Non-pigmented ciliary epithelial cell (primary cell): ENCODE measurements around the gene GNAL.
"Not testable (repeated sequence)": the region's sequence is repeated elsewhere in the genome, so short reads cannot be mapped to it uniquely, and the experiment has no call there.

ENCODE experiments used
- DNase-seq: peaks from one replicate; pipeline ENCODE4 v3.0.0-alpha.2; 2010; ENCODE audit warnings: low read depth

Gene GNAL

DNA sequence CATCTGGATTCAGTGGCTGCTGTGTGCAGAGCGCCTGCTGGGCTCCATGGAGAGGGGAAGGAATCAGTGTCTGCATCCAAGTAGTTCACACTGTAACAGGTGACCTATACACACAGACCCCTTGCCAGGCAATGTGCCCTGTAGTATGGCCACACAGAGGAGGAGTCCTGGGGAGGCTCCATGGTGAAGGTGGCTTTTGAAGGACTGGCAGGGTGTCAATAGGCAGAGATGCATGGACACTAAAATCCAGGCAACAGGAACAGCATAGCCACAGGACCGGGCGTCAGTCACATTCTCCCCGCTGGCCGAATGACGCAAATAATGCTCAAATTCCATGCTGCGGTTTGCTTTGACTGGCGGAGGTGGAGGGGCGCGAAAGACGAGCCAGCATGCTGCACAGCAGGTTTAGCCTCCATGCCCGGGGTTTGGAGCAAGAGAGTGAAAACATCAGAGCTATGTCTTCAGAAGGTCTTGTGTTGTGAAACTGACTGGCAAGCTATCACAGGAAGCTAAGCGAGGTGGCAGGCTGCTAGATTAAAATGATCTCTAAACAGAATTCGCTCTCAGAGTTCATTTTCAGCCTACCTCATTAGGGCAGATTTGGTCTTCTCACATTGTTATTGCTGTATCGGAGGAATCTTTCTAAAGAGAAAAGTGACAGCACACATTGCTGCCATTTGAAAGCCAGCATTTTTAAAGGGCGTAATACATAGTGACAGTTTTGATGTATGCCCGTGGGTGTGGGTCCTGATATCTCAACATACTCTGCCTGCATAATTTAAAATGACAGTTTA is 161.0 kb downstream of the GNAL start:
- peak; percentile 83 for DNase-seq

DNA sequence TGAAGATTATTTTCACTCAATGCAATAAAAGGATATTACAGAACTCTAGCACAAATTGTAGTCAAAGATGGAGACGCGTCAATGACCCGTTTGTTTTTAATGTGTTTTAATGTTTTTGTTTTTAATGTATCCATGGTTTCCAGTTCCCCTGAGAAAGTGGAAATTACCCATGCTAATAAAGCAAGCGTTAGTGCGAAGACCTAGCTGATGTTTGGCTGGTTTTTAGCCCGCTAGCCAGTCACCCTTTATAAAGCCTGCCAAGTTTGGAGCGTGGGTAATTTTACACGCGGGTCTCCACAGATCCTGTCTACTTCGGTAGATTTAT is 161.7 kb downstream of the GNAL start:
- no peak for DNase-seq

DNA sequence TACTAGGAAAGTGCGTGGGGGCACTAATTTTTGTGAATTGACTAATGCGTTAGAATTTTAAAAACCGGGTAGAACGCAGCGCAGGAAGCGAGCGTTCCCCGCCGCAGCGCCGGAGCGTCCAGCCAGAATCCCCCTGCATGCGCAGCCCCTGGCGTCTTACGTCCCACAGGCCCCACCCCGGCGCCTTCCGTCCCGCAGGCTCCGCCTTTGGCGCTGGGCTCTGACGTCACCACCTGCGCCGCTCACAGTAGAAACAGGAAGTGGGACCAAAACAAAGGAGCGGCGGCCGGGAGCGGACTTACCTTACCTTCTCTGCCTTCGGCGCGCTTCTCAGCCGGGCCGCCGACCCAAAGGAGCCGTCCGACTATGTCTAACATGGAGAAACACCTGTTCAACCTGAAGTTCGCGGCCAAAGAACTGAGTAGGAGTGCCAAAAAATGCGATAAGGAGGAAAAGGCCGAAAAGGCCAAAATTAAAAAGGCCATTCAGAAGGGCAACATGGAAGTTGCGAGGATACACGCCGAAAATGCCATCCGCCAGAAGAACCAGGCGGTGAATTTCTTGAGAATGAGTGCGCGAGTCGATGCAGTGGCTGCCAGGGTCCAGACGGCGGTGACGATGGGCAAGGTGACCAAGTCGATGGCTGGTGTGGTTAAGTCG is 162.2 kb downstream of the GNAL start, which contains the start of gene CHMP1B:
TSS of gene CHMP1B (plus strand) at position 268 of the 660 bp plus-strand sequence. CDS start at position 367, 99 bp downstream.
- peak; percentile 76 for DNase-seq

DNA sequence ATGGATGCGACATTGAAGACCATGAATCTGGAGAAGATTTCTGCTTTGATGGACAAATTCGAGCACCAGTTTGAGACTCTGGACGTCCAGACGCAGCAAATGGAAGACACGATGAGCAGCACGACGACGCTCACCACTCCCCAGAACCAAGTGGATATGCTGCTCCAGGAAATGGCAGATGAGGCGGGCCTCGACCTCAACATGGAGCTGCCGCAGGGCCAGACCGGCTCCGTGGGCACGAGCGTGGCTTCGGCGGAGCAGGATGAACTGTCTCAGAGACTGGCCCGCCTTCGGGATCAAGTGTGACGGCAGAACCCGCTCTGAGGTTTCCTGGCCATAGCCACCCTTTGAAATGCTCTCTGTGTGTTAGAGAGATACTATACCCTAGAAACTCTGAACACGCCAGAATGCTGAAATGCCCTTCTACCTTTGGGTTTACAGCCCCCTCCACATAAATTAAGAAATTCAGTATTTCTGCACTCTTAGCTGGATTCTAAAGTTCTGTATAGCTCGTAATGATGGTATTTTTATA is 162.8 kb downstream of the GNAL start:
- no peak for DNase-seq

DNA sequence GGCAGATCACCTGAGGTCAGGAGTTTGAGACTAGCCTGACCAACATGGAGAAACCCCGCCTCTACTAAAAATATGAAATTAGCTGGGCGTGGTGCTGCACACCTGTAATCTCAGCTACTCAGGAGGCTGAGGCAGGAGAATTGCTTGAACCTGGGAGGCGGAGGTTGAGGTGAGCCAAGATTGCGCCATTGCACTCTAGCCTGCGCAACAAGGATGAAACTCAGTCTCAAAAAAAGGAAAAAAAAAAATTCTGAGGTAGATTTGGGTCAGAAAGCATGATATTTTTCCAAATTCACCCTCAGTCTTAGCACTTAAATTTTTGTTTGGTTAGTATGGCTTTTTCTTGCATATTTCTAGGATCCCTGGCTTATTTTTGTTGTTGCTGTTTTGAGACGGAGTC is 165.5 kb downstream of the GNAL start:
- DNase-seq, result not testable (repeated sequence)

DNA sequence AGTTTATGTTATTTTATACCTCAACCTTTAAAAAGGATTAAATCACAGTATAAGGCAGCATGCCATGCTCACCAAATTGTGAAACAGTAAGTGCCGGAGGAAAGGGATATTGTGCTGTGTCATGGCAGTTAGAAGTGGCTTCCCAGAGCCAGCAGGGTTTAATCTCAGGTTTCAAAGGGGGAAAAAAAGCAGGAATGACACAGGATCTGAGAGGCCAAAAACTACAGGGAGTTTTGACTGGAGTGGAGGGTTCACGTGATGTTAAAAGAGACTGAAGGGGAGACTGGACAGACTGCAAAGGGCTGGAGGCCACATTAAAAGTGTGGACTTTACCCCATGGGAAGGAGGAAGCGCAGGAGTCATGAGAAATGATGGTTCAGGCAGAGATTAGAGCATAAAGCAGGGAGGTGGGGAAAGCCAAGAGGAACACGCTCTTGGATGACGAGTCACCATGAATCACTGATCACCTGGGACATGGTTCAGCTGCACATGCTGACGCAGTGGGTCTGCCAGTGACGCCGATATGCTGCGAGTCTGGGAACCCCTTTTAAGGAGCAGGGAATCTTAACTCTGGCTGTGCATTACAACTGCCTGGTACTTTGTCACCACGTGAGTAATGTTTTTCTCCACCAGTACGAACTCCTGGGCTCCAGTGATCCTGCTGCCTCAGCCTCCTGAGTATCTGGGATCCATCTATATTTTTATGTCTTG is 168.3 kb downstream of the GNAL start:
- DNase-seq, result peak; percentile 99

DNA sequence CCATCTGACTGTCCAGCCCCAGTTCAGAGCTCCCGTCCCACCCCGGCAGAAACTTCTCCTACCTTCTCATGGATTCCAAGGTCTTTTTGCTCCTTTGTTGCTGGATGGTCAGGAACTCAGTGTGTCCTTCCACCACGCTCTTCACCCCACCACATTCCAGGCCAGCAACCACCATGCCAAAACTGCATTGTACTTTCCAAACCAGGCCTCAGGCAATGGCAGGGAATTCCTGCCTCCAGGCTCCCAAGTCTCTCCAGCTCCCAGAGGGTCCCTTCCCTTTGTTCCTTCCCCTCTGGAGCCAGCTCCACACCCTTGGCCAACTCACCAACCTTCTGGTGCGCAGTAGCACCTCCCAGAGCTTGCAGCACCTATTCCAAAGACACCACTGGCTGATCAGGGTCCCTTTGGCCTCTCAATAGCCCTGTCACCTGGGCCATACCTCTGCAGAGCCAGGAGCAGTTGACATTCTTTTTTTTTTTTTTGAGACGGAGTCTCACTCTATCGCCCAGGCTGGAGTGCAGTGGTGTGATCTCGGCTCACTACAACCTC is 170.3 kb downstream of the GNAL start:
- no peak for DNase-seq

DNA sequence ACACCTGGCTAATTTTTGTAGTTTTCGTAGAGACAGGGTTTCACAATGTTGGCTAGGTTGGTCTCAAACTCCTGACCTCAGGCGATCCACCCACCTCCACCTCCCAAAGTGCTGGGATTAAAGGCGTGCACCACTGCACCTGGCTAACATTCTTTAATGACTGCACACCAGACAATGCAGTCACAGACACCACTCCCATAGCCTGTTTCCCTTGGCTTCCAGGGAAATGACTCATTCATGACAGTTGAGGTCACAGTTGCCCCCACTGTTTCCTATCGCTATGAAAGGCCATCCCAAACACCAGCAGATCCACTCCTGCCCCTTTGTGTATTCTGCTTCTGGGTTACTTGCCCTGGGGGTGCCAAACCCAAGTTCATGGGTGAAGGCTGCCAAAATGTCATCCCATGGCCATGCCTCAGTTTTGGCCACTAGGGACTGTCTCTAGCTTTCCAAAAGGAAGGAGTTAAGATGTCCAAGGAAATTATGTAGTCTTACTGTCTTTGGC is 170.9 kb downstream of the GNAL start:
- peak; percentile 60 for DNase-seq

DNA sequence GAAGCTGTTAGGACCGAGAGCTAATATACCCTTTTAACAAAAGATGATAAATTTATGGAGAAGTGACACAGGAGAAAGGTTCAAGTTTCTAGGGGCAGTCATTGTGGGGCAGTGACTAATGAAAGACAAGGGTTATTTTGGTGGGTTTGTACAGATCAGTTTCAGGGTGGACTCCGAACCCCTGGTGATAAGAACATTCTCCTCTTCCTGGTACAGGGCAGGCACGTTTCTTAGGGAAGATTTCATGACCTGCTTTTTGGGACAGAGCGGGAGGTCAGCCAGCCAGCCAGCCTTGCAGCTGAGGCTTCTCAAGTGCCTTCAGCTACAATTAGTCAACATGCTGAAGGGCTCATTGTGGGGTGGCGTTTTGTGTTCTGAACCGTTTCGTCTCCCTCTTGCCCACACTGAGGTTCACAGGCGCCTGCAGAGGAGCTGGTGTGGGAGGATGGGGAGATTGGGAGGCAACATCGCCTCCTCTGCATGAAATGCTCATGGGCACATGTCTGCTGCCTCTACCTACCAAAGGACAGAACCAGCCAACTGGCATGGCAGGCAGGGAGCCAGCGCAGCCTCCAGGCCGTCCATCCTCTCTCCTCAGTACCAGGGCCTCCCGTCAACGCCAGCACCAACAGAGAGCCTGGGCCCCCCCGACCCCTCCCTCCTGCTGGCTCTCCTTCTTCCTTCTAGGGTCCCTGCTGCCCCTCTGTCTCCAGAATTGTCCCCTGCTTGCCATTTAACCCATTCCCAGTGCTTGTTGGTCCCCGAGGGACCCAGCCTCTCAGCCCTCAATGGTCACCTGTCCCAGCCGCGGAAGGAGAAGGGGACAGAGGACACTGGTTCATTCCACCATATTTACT is 171.8 kb downstream of the GNAL start:
- no peak for DNase-seq

DNA sequence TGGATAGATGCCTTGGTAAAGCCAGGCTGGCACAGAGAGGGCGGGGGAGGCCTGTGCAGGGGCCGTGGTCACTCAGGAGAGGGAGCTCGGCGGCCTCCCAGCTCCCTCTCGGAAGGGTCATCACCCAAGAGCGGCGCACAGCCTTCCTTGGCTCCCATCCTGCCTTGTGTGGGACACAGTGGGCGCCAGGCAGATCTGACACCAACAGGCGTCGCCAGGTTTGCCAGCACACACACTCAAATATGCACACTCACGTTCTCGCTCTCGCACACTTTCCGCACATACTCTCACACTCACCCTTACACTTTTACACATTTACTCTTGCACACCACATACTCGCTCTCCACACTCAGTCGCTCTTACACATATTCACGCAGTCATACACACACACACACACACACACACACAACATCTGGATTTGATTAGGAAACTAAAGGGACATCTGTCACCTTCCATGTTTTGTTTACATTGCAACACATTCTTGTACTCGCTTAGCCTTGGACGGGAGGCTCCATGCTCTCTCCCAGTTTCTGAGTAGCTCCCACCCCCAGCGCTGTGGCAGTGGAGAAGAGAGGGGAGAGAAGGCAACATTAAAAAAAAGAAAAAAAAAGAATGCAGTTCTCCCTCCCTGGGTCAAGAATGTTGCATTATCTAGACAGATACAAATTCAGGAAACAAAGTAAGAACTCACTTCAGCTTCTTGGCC is 172.7 kb downstream of the GNAL start:
- DNase-seq, result no peak

DNA sequence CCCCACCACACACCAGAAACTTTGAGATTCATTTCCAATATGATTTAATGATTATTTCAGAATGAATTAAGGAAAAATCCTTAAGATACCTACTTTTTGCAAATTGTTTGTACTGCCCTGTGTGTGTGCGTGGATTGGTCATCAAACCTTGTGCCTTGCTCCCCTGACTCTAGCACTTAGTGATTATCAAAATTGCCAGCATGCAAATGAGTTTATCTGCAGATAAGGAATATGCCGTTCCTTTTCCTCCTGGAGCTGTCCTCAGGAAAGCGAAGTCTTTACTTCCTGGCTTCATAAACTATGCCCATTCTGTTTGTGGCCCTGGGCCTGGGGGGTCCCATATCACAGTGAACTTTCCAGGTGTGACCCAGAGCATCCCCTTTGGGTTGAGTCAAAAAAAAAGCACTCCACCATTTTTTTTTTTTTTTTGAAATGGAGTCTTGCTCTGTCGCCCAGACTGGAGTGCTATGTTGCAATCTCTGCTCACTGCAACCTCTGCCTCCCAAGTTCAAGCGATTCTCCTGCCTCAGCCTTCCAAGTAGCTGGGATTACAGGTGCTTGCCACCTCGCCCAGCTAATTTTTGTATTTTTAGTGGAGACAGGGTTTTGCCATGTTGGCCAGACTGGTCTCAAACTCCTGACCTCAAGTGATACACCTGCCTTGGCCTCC is 173.5 kb downstream of the GNAL start:
- no peak for DNase-seq

DNA sequence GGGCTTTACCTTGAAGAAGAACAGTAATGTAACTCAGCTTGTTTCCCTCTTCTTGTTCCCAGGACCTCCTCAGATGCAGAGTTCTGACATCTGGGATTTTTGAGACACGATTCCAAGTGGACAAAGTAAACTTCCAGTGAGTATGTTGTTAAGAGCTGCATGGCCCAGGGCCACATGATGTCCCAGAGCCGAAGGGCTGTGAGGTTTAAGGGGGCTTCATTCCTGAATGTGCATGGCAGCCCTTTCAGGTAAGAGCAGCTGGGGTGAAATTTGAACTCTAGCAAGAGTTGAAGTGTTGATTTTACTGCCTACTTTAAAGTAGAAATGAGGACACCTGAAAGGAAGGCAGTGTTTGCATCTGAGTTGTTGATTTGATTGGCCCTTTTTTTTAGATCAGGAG is 175.4 kb downstream of the GNAL start:
- DNase-seq, result no peak

DNA sequence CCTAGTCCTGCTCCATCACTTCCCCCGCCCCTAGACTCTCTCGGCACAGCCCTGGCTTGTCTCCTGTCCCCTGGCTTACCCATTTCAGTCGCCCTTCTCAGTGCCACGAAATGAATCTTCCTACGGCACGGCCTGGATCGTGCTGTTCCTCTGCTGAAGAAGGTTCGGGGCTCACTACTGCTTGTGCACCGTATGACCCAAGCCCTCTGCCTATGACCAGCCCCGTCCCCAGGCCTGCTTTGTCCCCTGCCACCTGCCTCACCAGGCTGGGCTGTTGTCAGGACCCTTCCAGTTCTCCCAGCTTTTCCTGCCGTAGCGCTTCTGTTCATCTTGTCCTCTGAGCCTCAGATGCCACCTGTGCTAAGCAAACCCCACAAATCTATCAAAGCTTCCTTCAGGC is 176.0 kb downstream of the GNAL start:
- DNase-seq, result no peak

DNA sequence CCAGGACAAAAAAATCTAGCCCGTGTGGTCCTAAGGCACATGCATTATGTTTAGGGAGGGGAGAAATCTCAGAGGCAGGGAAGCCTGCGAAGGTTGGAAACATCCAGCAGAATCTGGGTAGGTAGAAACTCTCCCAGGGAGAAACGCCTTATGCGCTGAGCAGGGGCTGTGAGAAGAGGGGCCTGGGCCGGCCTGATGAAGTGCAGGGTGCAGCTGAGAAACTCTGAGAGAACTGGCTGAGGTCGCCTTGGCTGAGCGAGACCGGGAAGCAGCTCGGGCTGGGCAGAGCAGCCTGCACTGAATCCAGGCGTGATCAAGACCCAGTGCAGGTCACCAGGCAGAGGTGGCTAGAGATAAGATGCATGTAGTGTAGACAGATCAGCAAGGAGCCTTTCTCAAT is 177.3 kb downstream of the GNAL start:
- DNase-seq, result no peak

DNA sequence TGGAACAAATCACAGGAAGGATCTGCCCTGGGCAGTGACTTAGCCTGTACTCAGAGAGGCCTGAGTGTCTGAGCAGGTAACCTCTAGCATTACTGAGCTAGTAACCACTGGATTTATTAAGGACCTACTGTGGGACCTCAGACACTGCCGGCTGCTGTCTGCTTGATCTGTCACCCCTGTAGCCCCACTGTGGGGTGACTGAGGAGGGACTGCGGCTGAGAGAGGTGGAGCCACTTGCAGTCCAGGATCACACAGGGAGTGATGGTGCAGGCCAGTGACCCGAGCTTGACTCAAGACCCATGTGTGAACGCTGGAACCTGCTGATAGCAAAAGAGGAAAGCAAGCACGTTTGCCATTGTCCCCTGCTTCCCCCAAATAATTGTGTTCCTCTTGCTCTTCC is 177.7 kb downstream of the GNAL start:
- DNase-seq, result no peak

DNA sequence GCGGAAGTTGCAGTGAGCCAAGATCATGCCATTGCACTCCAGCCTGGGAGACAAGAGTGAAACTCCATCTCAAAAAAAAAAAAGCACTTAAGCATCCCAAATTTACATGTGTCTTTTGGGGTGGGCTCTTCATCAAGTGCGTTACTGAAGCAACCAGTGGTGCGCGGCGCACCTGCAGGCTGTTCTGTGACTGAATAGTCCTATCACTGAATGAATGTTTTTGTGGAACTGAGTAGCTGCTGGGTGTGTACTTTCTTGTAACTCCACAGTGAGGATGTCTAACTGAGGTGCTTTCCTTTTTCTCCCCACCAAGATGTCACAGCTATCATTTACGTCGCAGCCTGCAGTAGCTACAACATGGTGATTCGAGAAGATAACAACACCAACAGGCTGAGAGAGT is 179.2 kb downstream of the GNAL start:
- no peak for DNase-seq

DNA sequence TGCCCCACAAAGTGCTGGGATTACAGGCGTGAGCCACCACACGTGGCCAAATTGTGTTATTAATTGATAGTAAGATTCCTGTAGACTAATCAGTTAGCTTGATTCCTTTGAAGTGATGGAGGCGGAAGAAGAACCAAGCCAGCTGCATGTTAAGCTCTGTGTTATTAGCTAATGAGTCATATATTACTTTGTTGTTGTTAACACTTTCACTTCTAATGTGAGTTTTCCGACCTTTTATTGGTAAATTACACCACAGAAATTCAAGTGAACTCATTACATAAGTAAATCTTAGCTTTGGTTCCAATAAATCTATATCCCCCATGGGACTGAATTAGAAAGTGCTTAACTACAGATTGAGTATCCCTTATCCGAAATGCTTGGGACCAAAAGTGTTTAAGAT is 182.4 kb downstream of the GNAL start:
- DNase-seq, result no peak

DNA sequence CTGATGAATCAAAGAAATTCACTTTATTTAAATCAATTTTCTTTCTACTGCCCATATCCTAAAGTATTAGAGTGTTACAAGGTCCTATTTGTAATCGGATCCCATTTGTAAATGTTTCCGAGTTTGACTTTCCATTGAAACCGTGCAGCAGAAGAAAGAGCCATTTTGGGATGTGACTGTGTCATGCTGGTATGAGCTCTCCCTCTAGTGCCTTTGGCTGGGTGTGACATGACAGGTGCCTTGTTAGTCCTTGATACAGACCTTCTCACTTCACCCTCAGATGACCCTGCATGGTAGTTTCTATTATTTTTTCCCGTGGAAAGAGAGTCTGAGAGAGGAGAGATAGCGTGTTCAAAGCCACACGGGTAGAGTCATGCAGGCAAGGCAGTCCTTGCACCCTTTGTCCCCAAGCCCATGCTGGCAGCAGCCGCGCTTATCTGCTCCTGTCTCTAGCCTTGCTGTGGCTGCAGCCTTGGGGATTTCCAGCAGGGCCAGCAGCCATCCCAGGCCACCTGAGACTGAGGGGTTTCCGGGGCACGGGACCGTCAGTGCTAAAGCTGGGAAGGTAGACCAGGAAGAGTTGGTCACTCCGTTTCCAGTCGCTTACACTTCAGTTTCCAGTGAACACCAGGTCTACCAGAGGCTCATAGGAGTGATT is 183.5 kb downstream of the GNAL start:
- DNase-seq, result no peak

DNA sequence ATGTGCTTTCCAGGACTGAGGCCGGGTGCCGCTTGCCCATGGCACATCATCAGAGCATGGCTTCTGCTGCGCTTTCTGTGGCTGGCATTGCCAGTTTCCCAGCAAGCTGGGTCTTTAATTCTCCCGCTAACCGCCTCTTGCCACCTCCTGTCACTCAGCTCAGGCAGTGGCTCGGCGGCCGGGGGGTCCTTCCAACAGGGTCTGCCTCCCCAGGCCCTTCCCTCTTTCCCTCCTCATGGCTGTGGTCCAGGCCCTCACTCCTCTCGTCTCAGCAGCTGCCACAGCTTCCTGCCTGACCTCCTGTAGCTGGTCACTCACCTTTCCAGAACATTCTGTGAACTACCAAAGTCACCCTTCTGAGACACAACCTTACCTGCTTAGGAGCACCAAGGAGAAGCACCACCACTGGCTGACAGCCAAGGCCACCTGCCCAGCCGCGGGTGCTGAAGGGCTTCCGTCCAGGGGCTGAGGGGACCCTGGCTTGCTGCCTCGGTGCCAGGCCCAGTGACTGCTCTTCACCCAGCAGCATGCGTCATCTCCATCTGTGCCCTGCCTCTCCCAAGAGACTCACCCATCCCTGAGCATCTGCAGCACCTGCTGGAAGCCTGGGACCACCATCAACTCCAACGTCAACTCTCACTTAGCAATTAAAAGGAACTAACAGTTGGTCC is 184.7 kb downstream of the GNAL start:
- no peak for DNase-seq
